ENCODE measurements around the gene SEC24B.
A peak's percentile ranks its signal among the peaks of the same experiment; 100 is the strongest.

The SEC24B gene

GRCh38 chr4:109559983-109560686, 126.5 kb downstream of the SEC24B start, which contains the start of gene MCUB:
MCUB (plus strand) TSS chr4:109560246; CDS start chr4:109560338, 92 bp downstream.
- peak; percentile 92 for ATAC-seq (ENCODE audit: insufficient read depth, low read depth)
- peak; percentile 95 for DNase-seq
- Histone ChIP-seq H3K4me2 (ENCODE audit: insufficient read depth, low read length) (peak within 1 kb of the TSS; percentile 67), H4K20me1 (ENCODE audit: insufficient read depth, low read length) (peaks cover 7% of the 10 kb centered on the region; the same call in 1 of the 2 replicates), H3K9me3 (ENCODE audit: insufficient read depth, low read length, severe bottlenecking) (peaks cover 3% of the 10 kb centered on the region), H3K79me2 (ENCODE audit: insufficient read depth, low read length) (peaks cover 61% of the 10 kb centered on the region), H3K9ac (ENCODE audit: low read depth, low read length) (peak within 1 kb of the TSS; percentile 96), H2AFZ (ENCODE audit: low read depth, low read length) (peak within 1 kb of the TSS; percentile 93), H3K4me3 (ENCODE audit: low read depth in 1 of 2, low read length in 2 of 2) (peak within 1 kb of the TSS; percentile 64 to 92), H3K4me1 (ENCODE audit: insufficient read depth, low read length) (peaks cover 37% of the 10 kb centered on the region), H3K27ac (ENCODE audit: low read length) (peak within 1 kb of the TSS; percentile 91), H3K27me3 (ENCODE audit: insufficient read depth, low read length, poor library complexity) (no peaks in the 10 kb centered on the region), H3K36me3 (ENCODE audit: insufficient read depth, low read length) (no peaks in the 10 kb centered on the region)
- TF ChIP-seq EZH2 (IDR thresholded peaks at IDR 0.05; ENCODE audit: borderline replicate concordance, low read depth, low read length, severe bottlenecking): no peak
- no peak for TF ChIP-seq CTCF (IDR thresholded peaks at IDR 0.05; ENCODE audit: borderline replicate concordance, extremely low read depth, low read length, poor library complexity, severe bottlenecking)

GRCh38 chr4:109560687-109561461, 127.3 kb downstream of the SEC24B start:
- no peak for TF ChIP-seq EZH2 (IDR thresholded peaks at IDR 0.05; ENCODE audit: borderline replicate concordance, low read depth, low read length, severe bottlenecking)
- TF ChIP-seq CTCF (IDR thresholded peaks at IDR 0.05; ENCODE audit: borderline replicate concordance, extremely low read depth, low read length, poor library complexity, severe bottlenecking): no peak
- DNase-seq (peak; percentile 68), ATAC-seq (ENCODE audit: insufficient read depth, low read depth) (peak; percentile 53)
- Histone ChIP-seq H3K4me1 (ENCODE audit: insufficient read depth, low read length) (peaks cover 37% of the 10 kb centered on the region), H3K27ac (ENCODE audit: low read length) (peak overlapping the region; percentile 84), H3K27me3 (ENCODE audit: insufficient read depth, low read length, poor library complexity) (no peaks in the 10 kb centered on the region), H3K4me3 (ENCODE audit: low read depth in 1 of 2, low read length in 2 of 2) (peak overlapping the region; percentile 64 to 92), H3K79me2 (ENCODE audit: insufficient read depth, low read length) (peaks cover 69% of the 10 kb centered on the region), H4K20me1 (ENCODE audit: insufficient read depth, low read length) (peaks cover 7% of the 10 kb centered on the region; the same call in 1 of the 2 replicates), H3K36me3 (ENCODE audit: insufficient read depth, low read length) (no peaks in the 10 kb centered on the region), H3K9me3 (ENCODE audit: insufficient read depth, low read length, severe bottlenecking) (peaks cover 3% of the 10 kb centered on the region), H3K4me2 (ENCODE audit: insufficient read depth, low read length) (peak overlapping the region; percentile 67), H3K9ac (ENCODE audit: low read depth, low read length) (peak overlapping the region; percentile 96), H2AFZ (ENCODE audit: low read depth, low read length) (peak overlapping the region; percentile 93)

GRCh38 chr4:109562457-109563239, 129.0 kb downstream of the SEC24B start:
- ATAC-seq (ENCODE audit: insufficient read depth, low read depth): no peak
- no peak for TF ChIP-seq EZH2 (IDR thresholded peaks at IDR 0.05; ENCODE audit: borderline replicate concordance, low read depth, low read length, severe bottlenecking)
- TF ChIP-seq CTCF (IDR thresholded peaks at IDR 0.05; ENCODE audit: borderline replicate concordance, extremely low read depth, low read length, poor library complexity, severe bottlenecking): no peak
- DNase-seq: no peak
- Histone ChIP-seq H3K9ac (ENCODE audit: low read depth, low read length) (peak overlapping the region; percentile 17; the same call in 1 of the 2 replicates), H2AFZ (ENCODE audit: low read depth, low read length) (no peak overlapping the region), H3K27me3 (ENCODE audit: insufficient read depth, low read length, poor library complexity) (no peaks in the 10 kb centered on the region), H3K79me2 (ENCODE audit: insufficient read depth, low read length) (peaks cover 80% of the 10 kb centered on the region), H3K4me1 (ENCODE audit: insufficient read depth, low read length) (peaks cover 37% of the 10 kb centered on the region), H3K27ac (ENCODE audit: low read length) (peak overlapping the region; percentile 32; the same call in 1 of the 2 replicates), H4K20me1 (ENCODE audit: insufficient read depth, low read length) (peaks cover 7% of the 10 kb centered on the region; the same call in 1 of the 2 replicates), H3K4me2 (ENCODE audit: insufficient read depth, low read length) (peak overlapping the region; percentile 67), H3K4me3 (ENCODE audit: low read depth in 1 of 2, low read length in 2 of 2) (peak overlapping the region in 1 of 2 experiments; percentile 64; a peak in 1 of 4 replicates), H3K9me3 (ENCODE audit: insufficient read depth, low read length, severe bottlenecking) (peaks cover 3% of the 10 kb centered on the region), H3K36me3 (ENCODE audit: insufficient read depth, low read length) (no peaks in the 10 kb centered on the region)

All from DND-41 (cell line).